Immature natural killer cell (primary cell): ENCODE results near the gene MAP3K14. TPM values are rescaled to one million over a fixed set of nuclear protein-coding genes. Genes with fewer than 3 reads are reported as not detected.

ENCODE experiments used
- DNase-seq, 3 donors: peaks; one replicate each; pipeline ENCODE4 v3.0.0; 2022; ENCODE audit warnings: mixed read lengths in 1 of 3
- H3K27ac Mint-ChIP-seq, 6 donors: one replicate each; pipeline ENCODE4 v1.8.0; 2020; ENCODE audit warnings: mixed read lengths in 6 of 6, mild to moderate bottlenecking in 5 of 6, inconsistent platforms in 4 of 6, moderate library complexity in 3 of 6
- H3K27me3 Mint-ChIP-seq, 3 donors: one replicate each; pipeline ENCODE4 v1.8.0; 2020 to 2021; ENCODE audit warnings: low read depth in 3 of 3, mild to moderate bottlenecking in 3 of 3, mixed read lengths in 3 of 3, moderate library complexity in 3 of 3, inconsistent platforms in 1 of 3
- H3K36me3 Mint-ChIP-seq, 3 donors: one replicate each; pipeline ENCODE4 v1.8.0; 2020; ENCODE audit warnings: mixed read lengths in 3 of 3, inconsistent platforms in 2 of 3, mild to moderate bottlenecking in 2 of 3
- H3K4me1 Mint-ChIP-seq, 2 donors: one replicate each; pipeline ENCODE4 v1.8.0; 2020; ENCODE audit warnings: inconsistent platforms in 2 of 2, mild to moderate bottlenecking in 2 of 2, mixed read lengths in 2 of 2, moderate library complexity in 1 of 2
- H3K4me3 Mint-ChIP-seq, 5 donors: one replicate each; pipeline ENCODE4 v1.8.0; 2020; ENCODE audit warnings: mild to moderate bottlenecking in 5 of 5, mixed read lengths in 5 of 5, inconsistent platforms in 3 of 5, moderate library complexity in 3 of 5
- H3K9me3 Mint-ChIP-seq, 6 donors: one replicate each; pipeline ENCODE4 v1.8.0; 2020; ENCODE audit warnings: mild to moderate bottlenecking in 6 of 6, mixed read lengths in 6 of 6, inconsistent platforms in 4 of 6, moderate library complexity in 3 of 6
- polyA plus RNA-seq, 3 donors: library from polyadenylated mRNA; unstranded; fragments of 300-500 nt; fragmentation: Illumina TruSeq; gene quantifications; one replicate each; pipeline ENCODE4 v1.2.3, GENCODE V29; 2021

The MAP3K14 gene
- polyA plus RNA-seq, 3 donors from 2014 or later: 1.0 to 3.4 (median 3.0) TPM

DNA sequence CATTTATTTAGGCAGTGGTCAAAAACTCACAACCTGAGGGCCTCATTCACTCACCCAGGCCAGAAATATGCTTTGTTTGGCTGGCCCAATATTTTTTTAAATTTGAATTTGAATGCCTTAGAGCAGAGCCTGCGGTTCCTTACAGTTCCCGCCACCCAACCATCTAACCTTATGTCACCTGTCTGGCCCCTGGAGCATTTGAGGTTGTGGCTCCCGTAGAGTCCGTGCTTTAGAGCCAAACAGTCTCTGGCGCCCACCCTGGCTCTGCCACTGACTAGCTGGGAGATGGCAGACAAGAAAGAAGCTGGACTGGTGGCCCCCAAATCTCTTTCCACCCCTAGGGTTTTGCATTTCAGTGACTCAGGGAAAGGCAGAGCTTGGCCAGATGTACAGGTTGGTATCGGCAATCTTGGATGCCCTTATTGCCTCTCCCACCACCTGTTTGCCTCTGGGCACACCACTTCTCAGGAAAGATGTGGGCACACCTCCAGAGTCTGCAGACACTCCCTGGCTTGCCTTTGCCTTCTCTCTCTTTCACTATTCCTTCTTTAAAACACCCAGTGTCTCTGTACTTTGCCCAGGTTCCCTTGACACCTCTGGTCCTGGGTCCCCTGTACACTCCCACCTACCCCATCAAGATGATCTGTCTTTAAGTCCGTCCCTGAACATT lies 1.9 kb upstream of the MAP3K14 start:
- DNase-seq: no peak
- Mint-ChIP-seq H3K27ac (peak overlapping the region in 4 of 6 donors; percentile 25 to 73 (median 36)), H3K4me1 (peaks cover 68 to 71% of the 10 kb centered on the region in 2 donors), H3K9me3 (no peaks in the 10 kb centered on the region), H3K4me3 (peak overlapping the region in 3 of 5 donors; percentile 25 to 46 (median 45)), H3K36me3 (no peaks in the 10 kb centered on the region), H3K27me3 (peaks cover 7 to 20% (median 14%) of the 10 kb centered on the region in 3 donors)

DNA sequence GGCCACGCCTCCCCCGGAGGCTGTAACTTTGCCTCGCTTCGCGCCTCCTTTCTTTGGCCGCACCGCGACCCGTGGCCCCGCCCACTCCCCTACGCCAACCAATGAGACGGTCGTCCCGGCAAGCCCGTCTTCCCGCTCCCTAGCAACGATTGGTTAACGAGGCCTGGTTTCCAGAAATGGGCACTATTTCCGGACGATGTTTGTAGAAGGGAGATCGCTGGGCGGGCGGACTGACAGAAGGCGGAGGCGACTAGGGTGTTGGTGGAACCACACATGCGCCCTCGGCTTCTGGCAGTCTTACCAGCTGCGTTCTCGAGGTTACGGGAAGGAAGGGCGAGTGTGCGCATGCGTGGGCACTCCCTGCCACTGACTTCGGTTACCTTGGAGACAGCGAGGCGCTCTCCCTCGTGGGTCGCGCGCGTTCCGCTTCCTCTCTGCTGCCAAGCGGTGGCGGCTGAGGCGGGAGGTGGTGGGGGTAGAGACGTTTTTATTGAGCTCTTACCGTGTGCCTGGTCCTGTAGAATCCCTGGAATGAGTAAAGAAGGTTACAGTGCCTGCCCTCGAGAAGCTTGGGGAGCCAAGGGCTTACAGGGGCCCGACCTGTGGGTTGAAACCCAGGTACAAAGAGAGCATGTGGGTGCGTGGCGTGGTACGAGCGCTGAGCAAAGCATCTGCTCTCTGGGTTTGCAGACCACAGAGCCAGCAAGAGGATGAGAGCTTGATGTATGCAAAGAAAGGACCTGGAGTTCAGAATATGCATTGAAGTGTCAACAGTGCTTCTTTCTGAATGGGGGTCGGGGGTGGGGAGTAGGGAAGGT lies 500 bp upstream of the MAP3K14 start:
- peaks cover 7 to 21% (median 14%) of the 10 kb centered on the region in 3 donors for H3K27me3 Mint-ChIP-seq
- H3K9me3 Mint-ChIP-seq: no peaks in the 10 kb centered on the region
- peak overlapping the region; percentile 89 to 94 (median 92) for H3K27ac Mint-ChIP-seq
- H3K4me1 Mint-ChIP-seq: peaks cover 82 to 85% of the 10 kb centered on the region in 2 donors
- peak; percentile 99 to 100 (median 100) for DNase-seq
- peak overlapping the region; percentile 85 to 94 (median 91) for H3K4me3 Mint-ChIP-seq
- no peaks in the 10 kb centered on the region for H3K36me3 Mint-ChIP-seq

DNA sequence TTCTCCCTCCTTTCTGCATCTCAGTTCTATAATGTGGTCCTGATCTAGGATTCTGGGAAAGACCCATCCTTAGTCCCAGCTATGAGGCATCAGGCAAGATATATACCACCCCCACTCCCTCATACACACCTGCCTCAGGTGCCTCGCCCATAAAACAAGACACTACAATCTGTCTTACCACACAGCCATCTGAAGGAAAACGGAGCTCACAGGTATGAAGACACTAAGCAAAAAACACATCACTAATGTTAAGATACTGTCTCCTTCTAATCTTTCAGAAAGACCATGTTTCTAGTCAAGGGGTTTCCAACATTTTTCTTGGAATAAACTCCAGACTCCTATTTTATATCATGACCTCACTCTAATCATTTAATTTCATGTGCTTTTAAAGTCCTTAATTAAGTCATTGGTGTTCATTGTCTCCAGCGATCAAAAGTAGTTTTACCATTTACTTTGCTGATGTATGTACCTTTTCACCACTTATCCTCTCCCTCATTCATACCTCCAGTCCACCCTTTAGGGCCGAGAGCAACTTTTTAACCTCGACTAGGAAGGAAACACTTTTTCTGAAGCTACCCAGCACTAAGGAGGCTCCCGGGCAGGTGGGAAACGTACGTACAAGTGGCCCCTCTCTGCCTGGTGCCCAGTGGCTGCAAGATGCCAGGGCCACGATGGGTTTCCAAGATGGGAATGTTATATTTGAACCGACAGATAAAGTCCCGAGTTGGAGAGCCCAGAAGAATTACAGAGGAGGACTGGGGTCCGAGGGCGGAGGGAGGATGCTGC lies 979 bp downstream of the MAP3K14 start:
- Mint-ChIP-seq H3K27ac (peak overlapping the region; percentile 90 to 98 (median 93)), H3K4me3 (peak overlapping the region; percentile 82 to 93 (median 87))

DNA sequence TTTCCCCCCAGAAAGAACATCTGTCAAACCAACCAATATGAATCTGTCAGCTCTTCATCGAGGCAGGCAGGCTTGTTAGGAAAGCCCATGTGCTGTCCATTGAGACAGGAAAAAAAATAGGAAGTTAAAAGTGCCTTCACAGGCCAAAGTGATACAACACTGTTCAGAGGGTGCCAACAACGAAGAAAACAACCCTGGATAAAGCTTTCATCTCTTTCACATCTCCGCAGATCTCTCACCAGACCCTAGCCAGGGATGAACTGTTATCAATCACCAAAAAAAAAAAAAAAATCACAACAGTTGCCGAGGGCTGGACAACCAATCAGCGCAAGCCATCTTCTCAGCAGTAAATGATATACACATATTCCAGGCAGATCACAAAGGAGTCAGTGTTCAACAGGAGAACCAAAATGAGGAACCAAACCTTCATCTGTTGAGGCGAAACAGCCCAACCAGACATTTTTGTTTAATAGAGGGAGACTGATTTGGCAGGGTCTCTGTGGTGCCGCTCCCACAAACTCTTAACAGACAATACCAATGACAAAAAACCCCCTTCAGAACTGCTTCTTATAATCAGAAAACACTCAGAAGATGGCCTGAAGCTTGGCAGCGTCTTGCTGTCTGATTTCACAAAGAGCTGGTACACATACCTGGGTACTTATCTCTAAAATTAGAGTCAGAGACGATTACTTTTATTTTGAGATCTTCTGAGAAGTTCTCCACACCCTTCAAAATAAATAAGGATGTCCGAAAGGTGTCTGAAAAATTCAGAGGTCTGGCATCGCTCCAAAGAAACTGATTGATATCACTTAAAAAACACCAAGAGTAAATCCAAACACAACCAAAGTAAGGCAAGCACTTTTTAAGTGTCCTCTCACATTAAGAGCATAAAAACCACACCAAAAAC lies 1.8 kb downstream of the MAP3K14 start:
- Mint-ChIP-seq H3K27ac (peak overlapping the region; percentile 90 to 98 (median 93)), H3K4me3 (peak overlapping the region; percentile 82 to 93 (median 87)), H3K27me3 (peaks cover 7 to 21% (median 14%) of the 10 kb centered on the region in 3 donors), H3K9me3 (no peaks in the 10 kb centered on the region), H3K36me3 (no peaks in the 10 kb centered on the region), H3K4me1 (peaks cover 86 to 87% of the 10 kb centered on the region in 2 donors)
- DNase-seq: no peak

More for the DNA sequence above, 979 bp downstream of the MAP3K14 start:
- DNase-seq: no peak
- Mint-ChIP-seq H3K4me1 (peaks cover 85 to 86% of the 10 kb centered on the region in 2 donors), H3K27me3 (peaks cover 7 to 21% (median 14%) of the 10 kb centered on the region in 3 donors), H3K9me3 (no peaks in the 10 kb centered on the region), H3K36me3 (no peaks in the 10 kb centered on the region)

DNA sequence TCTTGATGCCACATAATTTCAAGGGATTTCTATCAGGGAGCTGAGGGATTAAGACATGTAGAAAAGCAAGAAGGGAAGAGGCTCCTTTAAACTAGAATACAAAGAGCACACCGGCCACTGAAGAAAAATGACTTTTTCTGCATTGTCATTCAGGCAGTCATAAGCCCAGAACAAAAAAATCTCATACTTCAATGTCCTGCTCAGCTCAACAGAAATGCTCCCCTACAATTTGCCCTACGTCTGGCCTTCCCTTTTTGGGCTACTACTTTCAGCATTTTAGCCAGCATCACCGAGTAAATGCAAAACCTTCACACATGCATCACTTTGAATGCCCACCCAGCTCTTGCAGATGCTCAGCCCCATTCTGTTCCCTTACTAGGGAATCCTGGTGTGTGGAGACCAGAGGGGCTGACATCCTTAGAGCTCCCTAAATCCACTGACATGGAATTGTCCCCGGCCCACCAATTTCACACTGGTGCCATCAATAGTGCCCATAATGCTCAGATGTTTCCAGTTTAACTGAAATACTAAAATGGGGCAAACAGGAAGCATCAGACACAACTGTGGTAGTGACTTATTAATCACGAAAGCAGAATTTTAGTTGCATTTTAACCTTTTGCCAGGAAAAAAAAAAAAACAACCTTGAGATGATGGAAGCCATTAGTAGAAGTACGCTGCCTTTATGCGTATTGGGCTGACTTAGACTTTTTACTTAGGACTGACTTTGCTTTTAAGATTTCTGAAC lies 2.7 kb downstream of the MAP3K14 start:
- no peak for DNase-seq

DNA sequence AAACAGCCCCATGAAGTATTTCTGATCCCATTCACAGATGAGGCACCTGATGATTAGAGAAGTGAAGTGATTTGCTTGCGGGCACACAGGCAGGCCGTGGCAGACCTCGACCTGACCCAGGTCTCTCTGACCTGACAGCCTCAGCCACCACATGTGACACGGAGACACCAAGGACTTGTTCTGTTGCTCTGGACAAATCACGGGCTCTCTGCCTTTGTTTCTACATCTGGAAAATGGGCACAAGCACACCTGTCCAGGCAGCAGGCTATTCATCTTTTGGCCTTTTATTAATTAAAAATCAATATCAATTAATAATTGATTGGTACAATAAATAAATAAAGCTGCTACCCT lies 3.4 kb downstream of the MAP3K14 start:
- peak overlapping the region; percentile 90 to 98 (median 93) for H3K27ac Mint-ChIP-seq
- H3K4me3 Mint-ChIP-seq: peak overlapping the region; percentile 84 to 93 (median 87)
- peaks cover 75 to 81% of the 10 kb centered on the region in 2 donors for H3K4me1 Mint-ChIP-seq
- H3K36me3 Mint-ChIP-seq: no peaks in the 10 kb centered on the region
- H3K9me3 Mint-ChIP-seq: no peaks in the 10 kb centered on the region
- no peak for DNase-seq
- peaks cover 7 to 21% (median 14%) of the 10 kb centered on the region in 3 donors for H3K27me3 Mint-ChIP-seq

More for the DNA sequence above, 2.7 kb downstream of the MAP3K14 start:
- H3K36me3 Mint-ChIP-seq: no peaks in the 10 kb centered on the region
- H3K9me3 Mint-ChIP-seq: no peaks in the 10 kb centered on the region
- H3K4me1 Mint-ChIP-seq: peaks cover 78 to 84% of the 10 kb centered on the region in 2 donors
- peaks cover 7 to 21% (median 14%) of the 10 kb centered on the region in 3 donors for H3K27me3 Mint-ChIP-seq
- peak overlapping the region; percentile 90 to 98 (median 93) for H3K27ac Mint-ChIP-seq
- H3K4me3 Mint-ChIP-seq: peak overlapping the region; percentile 82 to 93 (median 87)

DNA sequence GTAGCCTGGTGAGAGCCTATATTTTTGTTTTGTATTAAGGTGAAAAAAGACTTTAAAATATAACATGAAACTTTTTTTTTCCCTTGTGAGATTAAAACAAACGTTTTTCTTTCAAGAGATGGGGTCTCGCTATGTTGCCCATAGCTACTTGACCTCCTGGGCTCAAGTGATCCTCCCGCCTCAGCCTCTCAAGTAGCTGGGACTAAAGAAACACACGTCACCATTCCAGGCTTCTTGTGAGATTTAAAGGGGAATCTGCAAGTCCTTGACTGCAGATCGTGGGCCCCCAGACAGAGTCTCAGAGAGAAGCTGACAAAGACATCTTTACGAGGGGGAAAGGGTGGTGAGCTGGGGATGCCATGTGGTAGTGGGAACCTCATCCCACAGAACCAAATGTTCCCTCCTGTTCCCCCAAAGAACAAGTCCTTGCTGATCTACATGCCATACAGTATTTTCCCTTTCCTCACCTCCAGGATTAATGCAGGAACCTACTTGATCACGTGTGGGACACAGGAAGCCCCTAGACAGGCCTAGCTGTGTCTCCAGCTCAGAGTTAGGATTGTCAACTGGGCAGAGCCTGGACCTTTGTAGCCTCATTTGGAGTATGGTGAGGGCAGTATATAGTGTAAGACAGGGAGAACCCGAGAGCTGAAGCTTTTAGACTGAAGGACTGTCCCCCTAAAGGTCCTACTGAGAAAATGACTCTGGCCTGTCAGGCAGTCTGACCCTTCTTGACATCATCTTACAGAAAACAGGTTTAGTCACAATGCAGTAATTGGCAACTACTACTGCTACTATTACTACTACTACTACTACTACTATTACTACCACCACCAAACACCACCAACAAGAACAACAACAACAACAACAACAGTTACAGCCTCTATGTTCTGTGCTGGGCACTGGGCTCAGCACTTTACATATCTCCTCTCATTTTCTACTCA lies 4.1 kb downstream of the MAP3K14 start:
- H3K9me3 Mint-ChIP-seq: no peaks in the 10 kb centered on the region
- no peaks in the 10 kb centered on the region for H3K36me3 Mint-ChIP-seq
- H3K4me3 Mint-ChIP-seq: peak overlapping the region; percentile 81 to 88 (median 85)
- peaks cover 7 to 21% (median 14%) of the 10 kb centered on the region in 3 donors for H3K27me3 Mint-ChIP-seq
- DNase-seq: peak in 1 of 3 donors; percentile 21
- peaks cover 78 to 81% of the 10 kb centered on the region in 2 donors for H3K4me1 Mint-ChIP-seq
- H3K27ac Mint-ChIP-seq: peak overlapping the region; percentile 86 to 98 (median 93)

DNA sequence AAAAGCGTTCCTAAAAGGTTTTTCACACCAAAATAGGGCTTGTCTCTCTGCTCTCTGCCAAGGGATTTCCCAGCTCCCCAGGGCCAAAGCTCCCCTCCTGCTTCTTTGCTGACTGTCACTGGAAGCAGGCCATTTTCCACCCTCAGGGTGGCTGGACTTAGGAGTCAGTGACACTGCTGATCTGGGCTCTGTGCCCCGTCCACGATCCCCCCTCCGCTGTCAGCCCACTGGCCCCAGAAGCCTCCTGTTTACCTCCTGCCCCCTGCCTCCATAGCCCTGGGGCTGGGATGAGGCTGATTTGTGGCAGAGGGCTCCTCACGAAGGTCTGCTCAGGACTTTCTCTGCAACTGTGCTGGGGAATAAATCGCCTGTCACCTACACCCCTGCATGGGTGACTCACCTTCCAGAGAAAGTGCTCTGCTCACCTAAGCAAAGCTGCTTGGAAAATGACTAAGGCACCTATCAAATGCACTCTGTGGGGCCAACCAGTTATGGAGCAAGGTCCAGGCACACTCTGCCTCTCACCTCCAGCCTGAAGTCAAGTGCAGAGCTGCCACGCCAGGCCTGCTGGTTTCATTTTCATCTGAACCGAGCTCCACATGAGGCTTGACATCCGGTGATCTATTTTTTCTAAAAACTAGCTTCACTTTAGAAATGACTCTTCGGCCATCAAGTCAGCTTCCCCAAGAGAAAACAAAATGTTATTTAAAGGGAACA lies 4.9 kb downstream of the MAP3K14 start:
- Mint-ChIP-seq H3K27me3 (peaks cover under 1 to 14% (median 9%) of the 10 kb centered on the region in 3 donors), H3K9me3 (no peaks in the 10 kb centered on the region), H3K4me1 (peaks cover 78 to 79% of the 10 kb centered on the region in 2 donors), H3K4me3 (peak overlapping the region; percentile 81 to 88 (median 85)), H3K36me3 (no peaks in the 10 kb centered on the region), H3K27ac (peak overlapping the region; percentile 86 to 98 (median 93))
- peak; percentile 71 to 76 (median 74) for DNase-seq

DNA sequence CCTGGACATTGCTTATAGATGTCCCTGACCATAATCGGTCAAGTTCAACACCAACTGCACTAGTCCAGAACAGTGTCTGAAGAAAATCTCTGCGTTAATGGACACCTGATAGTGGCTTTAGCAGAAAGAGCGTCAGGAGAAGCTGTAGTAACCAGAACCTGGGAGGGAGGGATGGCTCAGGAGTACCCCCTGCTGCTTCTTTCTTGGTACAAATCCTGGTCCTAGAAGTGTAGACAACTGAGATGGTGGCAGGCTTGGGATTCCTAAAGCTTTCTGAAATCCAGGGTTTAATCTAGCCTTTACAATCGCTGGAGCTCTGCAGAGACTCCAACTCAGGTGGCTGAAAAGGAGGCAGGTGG lies 5.4 kb downstream of the MAP3K14 start:
- H3K27me3 Mint-ChIP-seq: peaks cover 0 to 12% (median 8%) of the 10 kb centered on the region in 3 donors

DNA sequence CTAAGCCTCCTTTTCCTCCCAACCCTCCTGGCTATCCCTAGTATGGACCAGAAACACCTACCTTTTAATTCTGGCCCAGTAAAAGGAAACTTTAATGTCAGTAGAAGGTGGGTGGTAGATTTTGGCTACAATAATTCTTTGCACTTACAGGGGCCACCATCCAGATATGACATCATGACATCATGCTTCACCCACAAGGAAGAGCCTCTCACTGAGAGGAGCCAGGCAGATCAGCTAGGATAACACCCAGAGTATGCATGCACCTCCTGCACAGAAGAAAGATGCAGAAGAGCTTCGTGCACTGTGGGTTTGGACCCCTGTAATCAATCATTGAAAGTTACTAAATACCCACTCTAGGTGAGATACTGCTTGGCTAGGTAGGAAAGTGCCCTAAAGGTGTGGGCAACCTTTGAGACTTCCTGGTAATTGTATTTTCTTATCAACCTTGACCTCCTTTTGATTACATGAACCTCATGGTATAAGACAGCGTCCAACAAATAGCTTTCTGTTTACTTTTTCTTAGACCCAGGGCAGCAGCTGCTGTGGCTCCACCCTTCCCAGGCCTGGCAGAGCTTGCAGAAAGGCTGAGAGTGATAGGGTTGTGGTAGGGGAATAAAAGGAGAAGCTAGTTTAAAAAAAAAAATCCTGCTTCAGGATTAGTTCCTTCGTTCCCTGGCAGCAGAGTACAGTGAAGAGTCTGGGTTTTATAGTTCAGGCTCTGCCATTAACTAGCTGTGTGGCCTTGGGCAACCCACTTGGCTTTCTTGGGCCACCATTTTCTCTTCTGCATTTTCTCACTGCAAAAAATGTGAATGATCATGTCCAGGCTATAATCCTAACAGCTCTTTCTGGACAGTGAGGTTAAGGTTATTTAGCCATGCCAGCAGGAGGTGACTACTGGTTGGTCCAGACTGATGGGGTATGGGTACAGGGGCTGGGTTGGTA lies 6.2 kb downstream of the MAP3K14 start:
- H3K4me1 Mint-ChIP-seq: peaks cover 75 to 83% of the 10 kb centered on the region in 2 donors
- no peaks in the 10 kb centered on the region for H3K9me3 Mint-ChIP-seq
- no peaks in the 10 kb centered on the region for H3K36me3 Mint-ChIP-seq
- peak overlapping the region; percentile 54 to 87 (median 81) for H3K4me3 Mint-ChIP-seq
- DNase-seq: no peak
- peaks cover 0 to 8% (median 4%) of the 10 kb centered on the region in 3 donors for H3K27me3 Mint-ChIP-seq
- H3K27ac Mint-ChIP-seq: peak overlapping the region; percentile 86 to 98 (median 93)

More for the DNA sequence above, 5.4 kb downstream of the MAP3K14 start:
- no peaks in the 10 kb centered on the region for H3K9me3 Mint-ChIP-seq
- peaks cover 79 to 82% of the 10 kb centered on the region in 2 donors for H3K4me1 Mint-ChIP-seq
- peak overlapping the region; percentile 36 to 87 (median 81) for H3K4me3 Mint-ChIP-seq
- peak overlapping the region; percentile 86 to 98 (median 93) for H3K27ac Mint-ChIP-seq
- DNase-seq: no peak
- H3K36me3 Mint-ChIP-seq: no peaks in the 10 kb centered on the region
